ENCODE measurements around the gene CNTNAP2.
"Not testable (repeated sequence)": the region's sequence is repeated elsewhere in the genome, so short reads cannot be mapped to it uniquely, and the experiment has no call there.

CNTNAP2 gene

GRCh38 chr7:148261523-148261922, 2144.9 kb downstream of the CNTNAP2 start:
- DNase-seq: no peak

- no peak for DNase-seq
These were observed 2145.5 kb downstream of the CNTNAP2 start for GRCh38 chr7:148261996-148262688.

GRCh38 chr7:148262721-148263229, 2146.2 kb downstream of the CNTNAP2 start:
- peak; percentile 64 to 82 for DNase-seq

- DNase-seq: peak; percentile 60 to 81
These were observed 2148.4 kb downstream of the CNTNAP2 start for GRCh38 chr7:148264933-148265557.

- no peak for DNase-seq
These were observed 2149.3 kb downstream of the CNTNAP2 start for GRCh38 chr7:148265896-148266295.

GRCh38 chr7:148266795-148267194, 2150.2 kb downstream of the CNTNAP2 start:
- no peak for DNase-seq

GRCh38 chr7:148270576-148270975, 2154.0 kb downstream of the CNTNAP2 start:
- DNase-seq: no peak

GRCh38 chr7:148274118-148274517, 2157.5 kb downstream of the CNTNAP2 start:
- DNase-seq: no peak

GRCh38 chr7:148275359-148275890, 2158.8 kb downstream of the CNTNAP2 start:
- DNase-seq: no peak

GRCh38 chr7:148276314-148277041, 2159.9 kb downstream of the CNTNAP2 start:
- no peak for DNase-seq

GRCh38 chr7:148277042-148277660, 2160.6 kb downstream of the CNTNAP2 start:
- DNase-seq: no peak

GRCh38 chr7:148286150-148286549, 2169.5 kb downstream of the CNTNAP2 start:
- peak; percentile 52 to 63 for DNase-seq

GRCh38 chr7:148287538-148287937, 2170.9 kb downstream of the CNTNAP2 start:
- DNase-seq: no peak

- no peak for DNase-seq
These were observed 2172.1 kb downstream of the CNTNAP2 start for GRCh38 chr7:148288592-148289151.

GRCh38 chr7:148289630-148290029, 2173.0 kb downstream of the CNTNAP2 start:
- no peak for DNase-seq

GRCh38 chr7:148290538-148290937, 2173.9 kb downstream of the CNTNAP2 start:
- no peak for DNase-seq

- DNase-seq: no peak
These were observed 2175.2 kb downstream of the CNTNAP2 start for GRCh38 chr7:148291799-148292198.

GRCh38 chr7:148296994-148297644, 2180.5 kb downstream of the CNTNAP2 start:
- no peak for DNase-seq

GRCh38 chr7:148298768-148299167, 2182.2 kb downstream of the CNTNAP2 start:
- DNase-seq: not testable (repeated sequence)

- no peak for DNase-seq
These were observed 2183.0 kb downstream of the CNTNAP2 start for GRCh38 chr7:148299350-148300276.

GRCh38 chr7:148302436-148302835, 2185.8 kb downstream of the CNTNAP2 start:
- DNase-seq: not testable (repeated sequence)
